Mesenchymal stem cell (in vitro differentiated cells and primary cell): ENCODE data around the gene CEPT1.
A peak's percentile ranks its signal among the peaks of the same experiment; 100 is the strongest.

Experiments used
- DNase-seq: peaks from one replicate; pipeline ENCODE4 v3.0.0-alpha.2; 2013
- H2AFZ ChIP-seq: one replicate; pipeline ENCODE4 v1.6.1; 2013; ENCODE audit warnings: low read depth, mild to moderate bottlenecking, control low read depth, inconsistent platforms, low read length, moderate library complexity
- H2AK5ac ChIP-seq: 2 replicates; pipeline ENCODE4 v1.6.1; 2013; ENCODE audit warnings: low read length, moderate library complexity, mild to moderate bottlenecking, inconsistent platforms; ENCODE audit not compliant: severe bottlenecking
- H2BK120ac ChIP-seq: one replicate; pipeline ENCODE4 v1.6.1; 2013; ENCODE audit warnings: low read depth, mild to moderate bottlenecking, inconsistent platforms, low read length, moderate library complexity
- H2BK12ac ChIP-seq, 2 experiments: one replicate each; pipeline ENCODE4 v1.6.1; 2013; ENCODE audit warnings: inconsistent platforms in 2 of 2, low read length in 2 of 2, mild to moderate bottlenecking in 2 of 2, moderate library complexity in 2 of 2, control low read depth in 1 of 2
- H2BK15ac ChIP-seq: one replicate; pipeline ENCODE4 v1.6.1; 2013; ENCODE audit warnings: mild to moderate bottlenecking, low read depth, inconsistent platforms; ENCODE audit not compliant: poor library complexity, severe bottlenecking
- H2BK5ac ChIP-seq: 2 replicates; pipeline ENCODE4 v1.6.1; 2013; ENCODE audit warnings: low read depth, mild to moderate bottlenecking, low read length, control low read depth, inconsistent platforms; ENCODE audit not compliant: poor library complexity, severe bottlenecking
- H3K14ac ChIP-seq, 2 experiments: one replicate each; pipeline ENCODE4 v1.6.1; 2013; ENCODE audit warnings: inconsistent platforms in 2 of 2, low read length in 2 of 2, control low read depth in 1 of 2, mild to moderate bottlenecking in 1 of 2, moderate library complexity in 1 of 2
- H3K18ac ChIP-seq, 2 experiments: one replicate each; pipeline ENCODE4 v1.6.1; 2013; ENCODE audit warnings: inconsistent platforms in 2 of 2, low read length in 2 of 2, control low read depth in 1 of 2, low read depth in 1 of 2, mild to moderate bottlenecking in 1 of 2
- H3K23ac ChIP-seq, 2 experiments: one replicate each; pipeline ENCODE4 v1.6.1; 2013; ENCODE audit warnings: inconsistent platforms in 2 of 2, low read length in 2 of 2, mild to moderate bottlenecking in 2 of 2, moderate library complexity in 2 of 2, control low read depth in 1 of 2
- H3K27ac ChIP-seq: 2 replicates; pipeline ENCODE4 v1.5.1; 2013; ENCODE audit warnings: mild to moderate bottlenecking, moderate library complexity, low read length, control low read depth, inconsistent platforms; ENCODE audit not compliant: poor library complexity, severe bottlenecking
- H3K27me3 ChIP-seq, 2 experiments: 2 replicates each; pipeline versions ENCODE4 v1.6.1 to v1.7.0; 2013; ENCODE audit warnings: low read length in 2 of 2, mild to moderate bottlenecking in 2 of 2, moderate library complexity in 2 of 2, control low read depth in 1 of 2, inconsistent platforms in 1 of 2; ENCODE audit not compliant: control insufficient read depth in 1 of 2, insufficient read depth in 1 of 2
- H3K36me3 ChIP-seq, 2 experiments: 2 replicates each; pipeline versions ENCODE4 v1.6.1 to v1.7.0; 2013; ENCODE audit warnings: low read length in 2 of 2, control low read depth in 1 of 2, inconsistent platforms in 1 of 2, low read depth in 1 of 2, mild to moderate bottlenecking in 1 of 2; ENCODE audit not compliant: insufficient read depth in 2 of 2, control insufficient read depth in 1 of 2
- H3K4ac ChIP-seq, 2 experiments: one replicate each; pipeline ENCODE4 v1.6.1; 2013; ENCODE audit warnings: inconsistent platforms in 2 of 2, low read length in 2 of 2, mild to moderate bottlenecking in 2 of 2, moderate library complexity in 2 of 2, control low read depth in 1 of 2, low read depth in 1 of 2
- H3K4me1 ChIP-seq: 2 replicates; pipeline ENCODE4 v1.6.1; 2013; ENCODE audit warnings: low read depth, low read length, control low read depth; ENCODE audit not compliant: control insufficient read depth, insufficient read depth
- H3K4me2 ChIP-seq: 2 replicates; pipeline ENCODE4 v1.6.1; 2013; ENCODE audit warnings: low read length, mild to moderate bottlenecking, inconsistent platforms; ENCODE audit not compliant: poor library complexity, severe bottlenecking
- H3K4me3 ChIP-seq, 2 experiments: 2 replicates each; pipeline versions ENCODE4 v1.5.1 to v1.7.0; 2013; ENCODE audit warnings: low read length in 2 of 2, mild to moderate bottlenecking in 2 of 2, control low read depth in 1 of 2, low read depth in 1 of 2; ENCODE audit not compliant: insufficient read depth in 1 of 2
- H3K79me1 ChIP-seq: replicated peaks from 2 replicates; pipeline ENCODE4 v1.6.1; 2013; ENCODE audit warnings: mild to moderate bottlenecking, control low read depth, low read length, inconsistent platforms; ENCODE audit not compliant: poor library complexity, severe bottlenecking
- H3K9ac ChIP-seq: 2 replicates; pipeline ENCODE4 v1.7.0; 2013; ENCODE audit warnings: mild to moderate bottlenecking, low read length, moderate library complexity
- H3K9me3 ChIP-seq: 2 replicates; pipeline ENCODE4 v1.7.0; 2013; ENCODE audit warnings: mild to moderate bottlenecking, low read length; ENCODE audit not compliant: control insufficient read depth
- H4K8ac ChIP-seq: one replicate; pipeline ENCODE4 v1.6.1; 2013; ENCODE audit warnings: inconsistent platforms, mild to moderate bottlenecking, low read length, moderate library complexity
- H4K91ac ChIP-seq: one replicate; pipeline ENCODE4 v1.6.1; 2013; ENCODE audit warnings: mild to moderate bottlenecking, low read length, inconsistent platforms
- WGBS: methylation state at CpG from one replicate; pipeline ENCODE4 v1.1.7; 2013; ENCODE audit warnings: mixed read lengths; 5-methylcytosine and 5-hydroxymethylcytosine counted together

Gene CEPT1

DNA sequence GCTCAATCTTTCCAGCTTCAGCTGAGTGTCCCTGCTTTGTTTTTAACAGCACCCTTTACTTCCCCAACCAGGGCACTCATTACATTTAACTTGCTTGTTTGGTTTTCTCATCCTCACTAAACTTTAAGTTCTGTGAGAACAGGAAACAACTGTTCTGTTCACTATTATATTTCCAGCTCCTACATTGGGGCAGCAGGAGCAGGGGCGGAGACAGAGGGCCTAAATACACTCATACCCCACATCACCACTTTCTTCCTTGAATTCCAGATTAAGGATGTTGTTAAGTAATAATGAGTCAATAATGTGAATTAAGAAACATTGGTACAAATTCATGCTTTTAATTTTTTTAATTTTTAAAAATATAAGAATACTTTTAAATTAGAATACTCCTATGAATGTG, 6.2 kb upstream of the CEPT1 start:
- no peak overlapping the region for H3K27ac ChIP-seq
- H3K4me1 ChIP-seq, result no peaks in the 10 kb centered on the region
- H2AK5ac ChIP-seq, result no peak overlapping the region
- H3K79me1 ChIP-seq, result peaks cover 9% of the 10 kb centered on the region
- no peak overlapping the region for H2BK15ac ChIP-seq
- H4K91ac ChIP-seq, result no peak overlapping the region
- H3K23ac ChIP-seq, result no peak overlapping the region
- H2AFZ ChIP-seq, result no peak overlapping the region
- DNase-seq, result no peak
- H3K18ac ChIP-seq, result no peak overlapping the region
- H3K4ac ChIP-seq, result no peak overlapping the region
- no peak overlapping the region for H4K8ac ChIP-seq
- no peak overlapping the region for H3K4me2 ChIP-seq
- no peak overlapping the region for H2BK12ac ChIP-seq
- H3K27me3 ChIP-seq, result no peaks in the 10 kb centered on the region
- no peak overlapping the region for H2BK5ac ChIP-seq
- WGBS, result no CpG with 5 or more reads among the region's 1 CpG
- no peak overlapping the region for H2BK120ac ChIP-seq
- H3K4me3 ChIP-seq, result no peak overlapping the region
- H3K9ac ChIP-seq, result no peak overlapping the region
- H3K9me3 ChIP-seq, result no peaks in the 10 kb centered on the region
- peaks cover 7 to 67% of the 10 kb centered on the region in 2 experiments for H3K36me3 ChIP-seq
- H3K14ac ChIP-seq, result no peak overlapping the region

DNA sequence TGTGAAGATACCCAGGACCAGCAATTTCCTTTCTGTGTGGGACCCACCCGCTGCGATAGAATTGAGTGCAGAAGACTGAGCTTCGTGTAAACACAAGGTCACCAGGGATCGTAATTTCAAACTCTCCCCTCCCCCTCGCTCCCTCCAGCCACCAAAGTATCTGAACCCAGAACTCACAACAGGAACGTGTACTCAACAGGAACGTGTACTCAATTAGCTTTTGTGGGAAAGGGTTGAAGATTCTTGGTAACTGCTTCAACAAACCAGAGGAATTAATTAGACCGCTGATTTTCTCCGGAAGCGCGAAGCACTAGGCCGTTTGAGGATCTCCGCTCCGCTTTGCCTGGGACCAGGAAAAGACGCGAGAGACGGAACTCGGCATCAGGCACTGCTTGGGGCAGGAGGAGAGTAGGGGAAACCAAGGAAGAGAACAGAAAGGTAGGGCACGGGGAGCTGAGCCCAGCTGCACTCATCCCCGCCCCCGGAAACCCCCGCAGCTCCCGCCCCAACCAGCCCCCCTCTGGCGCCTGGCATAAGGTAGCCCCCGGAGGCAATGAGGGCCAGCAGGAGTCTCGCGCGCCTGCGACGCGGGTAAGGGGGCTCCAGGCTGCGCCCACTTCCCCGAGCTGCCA, 583 bp upstream of the CEPT1 start:
- peak overlapping the region; percentile 91 for H3K9ac ChIP-seq
- peak overlapping the region; percentile 69 to 97 for H3K14ac ChIP-seq
- DNase-seq, result peak; percentile 82
- H3K4me2 ChIP-seq, result peak overlapping the region; percentile 86
- no peak overlapping the region for H2AK5ac ChIP-seq
- peaks cover 7 to 27% of the 10 kb centered on the region in 2 experiments for H3K36me3 ChIP-seq
- peak overlapping the region in 1 of 2 experiments; percentile 8 for H2BK12ac ChIP-seq
- H4K91ac ChIP-seq, result peak overlapping the region; percentile 84
- H3K27me3 ChIP-seq, result no peaks in the 10 kb centered on the region
- no peak overlapping the region for H2BK120ac ChIP-seq
- peak overlapping the region; percentile 83 to 89 for H3K4me3 ChIP-seq
- under 1% methylated on average over 27 of the region's 33 CpGs for WGBS
- peaks cover 5% of the 10 kb centered on the region for H3K79me1 ChIP-seq
- no peaks in the 10 kb centered on the region for H3K9me3 ChIP-seq
- peak overlapping the region; percentile 93 to 97 for H3K18ac ChIP-seq
- peak overlapping the region; percentile 87 for H4K8ac ChIP-seq
- H2BK5ac ChIP-seq, result peak overlapping the region; percentile 92
- peak overlapping the region; percentile 94 for H2AFZ ChIP-seq
- peak overlapping the region; percentile 97 for H3K27ac ChIP-seq
- H3K23ac ChIP-seq, result peak overlapping the region in 1 of 2 experiments; percentile 90
- no peaks in the 10 kb centered on the region for H3K4me1 ChIP-seq
- H3K4ac ChIP-seq, result peak overlapping the region; percentile 86 to 98
- H2BK15ac ChIP-seq, result peak overlapping the region; percentile 86

DNA sequence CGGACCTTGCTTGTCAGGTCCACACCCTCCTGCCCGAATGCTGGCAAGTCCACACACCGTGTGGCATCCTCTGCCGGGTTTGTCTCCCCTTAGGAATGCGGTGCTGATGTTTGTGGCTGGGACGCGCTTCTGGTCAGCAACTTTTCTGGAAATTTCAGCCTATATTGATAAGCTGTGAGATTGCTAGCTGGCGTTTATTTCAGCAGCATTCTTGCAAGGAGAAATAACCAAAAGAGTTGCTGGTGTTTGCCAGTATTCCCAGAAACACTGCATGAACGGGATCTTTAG, 601 bp downstream of the CEPT1 start:
- Histone ChIP-seq H2BK120ac (no peak overlapping the region), H3K23ac (no peak overlapping the region), H3K9me3 (no peaks in the 10 kb centered on the region), H2BK12ac (peak overlapping the region; percentile 11 to 15), H3K4me2 (peak overlapping the region; percentile 91), H3K14ac (peak overlapping the region in 1 of 2 experiments; percentile 83), H4K8ac (peak overlapping the region; percentile 89), H2BK15ac (no peak overlapping the region), H4K91ac (no peak overlapping the region), H3K4me3 (peak overlapping the region; percentile 83 to 89), H3K18ac (peak overlapping the region; percentile 74 to 88), H2BK5ac (no peak overlapping the region), H3K9ac (peak overlapping the region; percentile 91), H3K27ac (peak overlapping the region; percentile 89), H3K4ac (peak overlapping the region in 1 of 2 experiments; percentile 93), H3K36me3 (peaks cover 12 to 23% of the 10 kb centered on the region in 2 experiments), H2AK5ac (no peak overlapping the region), H3K27me3 (no peaks in the 10 kb centered on the region), H3K4me1 (peaks cover 2% of the 10 kb centered on the region), H3K79me1 (peaks cover 5% of the 10 kb centered on the region), H2AFZ (peak overlapping the region; percentile 85)
- 0% methylated on average over 8 of the region's 9 CpGs for WGBS
- peak; percentile 72 for DNase-seq

DNA sequence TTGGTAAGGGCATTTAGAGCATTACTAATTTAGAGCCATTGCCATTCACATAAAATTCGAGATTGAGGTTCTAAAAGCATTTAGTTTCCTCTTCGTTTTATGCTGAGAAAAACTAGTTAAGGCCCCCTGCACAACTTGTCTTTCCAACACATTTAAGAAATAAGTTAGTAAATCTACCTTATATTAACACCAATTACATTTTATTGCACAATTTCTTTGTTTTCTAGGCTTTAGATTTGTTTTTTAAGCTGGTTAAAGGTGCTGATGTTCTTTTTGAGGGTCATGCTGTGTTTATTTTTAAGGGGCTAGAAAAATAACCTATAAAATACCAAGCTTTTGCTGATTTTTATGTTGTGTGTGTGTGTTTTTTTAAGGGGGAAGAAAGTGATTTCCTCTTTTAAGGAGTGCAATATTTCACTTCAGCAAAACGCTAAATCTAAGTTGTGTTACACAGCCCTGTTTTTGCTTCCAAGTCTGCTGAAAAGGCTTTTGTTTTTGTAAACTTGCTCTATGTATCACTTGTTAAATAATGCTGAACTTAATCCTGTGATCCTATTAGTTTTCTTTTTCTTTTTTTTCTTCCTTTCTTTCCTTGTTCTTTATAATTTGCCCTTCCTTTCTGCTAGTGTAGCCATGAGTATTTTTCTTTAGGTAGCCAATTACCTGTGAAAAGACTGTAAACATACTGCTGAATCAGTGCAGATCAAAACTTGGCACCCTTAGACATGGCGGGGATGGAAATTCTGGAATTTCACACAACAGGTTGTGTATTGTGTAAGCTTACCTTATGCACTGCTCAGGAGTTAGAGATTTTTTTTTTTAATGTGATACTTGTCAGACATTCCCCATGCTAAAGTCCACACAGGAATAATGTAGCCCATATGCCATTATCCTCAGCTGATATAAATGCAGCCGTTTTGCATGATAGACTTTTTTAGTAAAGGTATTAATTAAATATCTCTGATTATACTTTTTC, 1.5 kb downstream of the CEPT1 start:
- Histone ChIP-seq H3K4ac (no peak overlapping the region), H3K36me3 (peaks cover 10 to 17% of the 10 kb centered on the region in 2 experiments), H3K27me3 (no peaks in the 10 kb centered on the region), H3K4me2 (no peak overlapping the region), H3K4me3 (peak overlapping the region in 1 of 2 experiments; percentile 83), H3K4me1 (peaks cover 3% of the 10 kb centered on the region), H2BK5ac (no peak overlapping the region), H3K18ac (no peak overlapping the region), H2BK120ac (no peak overlapping the region), H4K91ac (no peak overlapping the region), H2BK15ac (no peak overlapping the region), H4K8ac (no peak overlapping the region), H3K9me3 (no peaks in the 10 kb centered on the region), H2AK5ac (no peak overlapping the region), H2BK12ac (no peak overlapping the region), H3K9ac (peak overlapping the region; percentile 91), H3K27ac (no peak overlapping the region), H3K23ac (no peak overlapping the region), H3K79me1 (peaks cover 7% of the 10 kb centered on the region), H3K14ac (no peak overlapping the region), H2AFZ (no peak overlapping the region)
- DNase-seq, result no peak
- WGBS, result 50% methylated on average over 2 of the region's 5 CpGs
